GM19035 (cell line): ENCODE data around the gene PAFAH2.

Experiments used
- ATAC-seq: cut with Tn5 transposase; IDR thresholded peaks from one replicate; pipeline ENCODE4 v1.9.1; 2021; ENCODE audit not compliant: unreplicated experiment

Gene PAFAH2

GRCh38 chr1:26015358-26015757 lies 17.5 kb upstream of the PAFAH2 start:
- no peak for ATAC-seq

GRCh38 chr1:26014179-26014578 lies 16.3 kb upstream of the PAFAH2 start:
- no peak for ATAC-seq

DNA sequence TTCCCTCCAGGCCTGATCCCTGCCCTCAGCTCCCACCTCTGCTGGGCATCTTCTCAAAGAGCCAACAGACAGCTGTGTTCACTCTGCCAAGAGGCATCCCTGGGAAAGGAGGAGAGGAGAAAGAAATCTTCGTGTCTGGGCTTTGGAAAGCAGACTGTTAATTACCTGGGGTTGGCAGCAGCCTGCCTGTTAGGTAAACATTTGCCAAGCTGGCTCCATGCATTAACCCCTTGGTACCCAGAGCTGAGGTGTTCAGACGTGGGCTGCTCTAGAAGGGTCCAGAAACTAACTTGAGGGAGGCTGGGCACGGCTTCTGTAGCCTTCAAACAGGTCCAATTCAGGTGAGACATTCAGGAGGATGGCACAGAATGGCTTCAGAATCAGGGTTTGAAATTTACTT lies 15.0 kb upstream of the PAFAH2 start:
- no peak for ATAC-seq

GRCh38 chr1:26010825-26011224 lies 13.0 kb upstream of the PAFAH2 start:
- no peak for ATAC-seq

DNA sequence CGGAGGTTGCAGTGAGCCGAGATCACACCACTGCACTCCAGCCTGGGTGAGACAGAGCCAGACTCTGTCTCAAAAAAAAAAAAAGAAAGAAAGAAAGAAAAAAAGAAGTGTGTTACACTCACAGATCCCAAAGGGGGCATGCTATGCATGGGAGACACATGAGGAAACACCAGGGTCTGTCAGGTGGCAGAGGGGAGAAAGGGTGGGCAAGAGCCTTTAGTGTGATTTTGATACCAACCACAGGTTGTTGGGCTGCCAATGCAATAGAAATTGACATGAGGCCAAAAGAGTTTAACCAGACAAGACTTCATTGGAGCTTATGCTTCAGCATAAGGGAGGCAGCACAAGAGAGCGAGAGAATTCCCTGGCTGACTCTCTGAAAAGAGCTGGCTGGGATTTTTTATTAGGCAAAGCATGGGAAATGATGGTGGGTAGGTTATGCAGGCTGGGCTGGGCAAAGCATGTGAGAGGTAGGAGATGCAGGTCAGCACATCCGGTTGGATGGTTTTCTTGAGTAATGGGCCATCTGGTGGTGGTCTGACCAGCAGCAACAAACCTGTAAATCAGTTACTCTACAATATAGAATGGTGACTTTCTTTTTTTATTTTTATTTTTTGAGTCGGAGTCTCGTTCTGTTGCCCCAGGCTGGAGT lies 12.1 kb upstream of the PAFAH2 start:
- ATAC-seq, result no peak

GRCh38 chr1:26006710-26007109 lies 8.8 kb upstream of the PAFAH2 start:
- ATAC-seq, result no peak

DNA sequence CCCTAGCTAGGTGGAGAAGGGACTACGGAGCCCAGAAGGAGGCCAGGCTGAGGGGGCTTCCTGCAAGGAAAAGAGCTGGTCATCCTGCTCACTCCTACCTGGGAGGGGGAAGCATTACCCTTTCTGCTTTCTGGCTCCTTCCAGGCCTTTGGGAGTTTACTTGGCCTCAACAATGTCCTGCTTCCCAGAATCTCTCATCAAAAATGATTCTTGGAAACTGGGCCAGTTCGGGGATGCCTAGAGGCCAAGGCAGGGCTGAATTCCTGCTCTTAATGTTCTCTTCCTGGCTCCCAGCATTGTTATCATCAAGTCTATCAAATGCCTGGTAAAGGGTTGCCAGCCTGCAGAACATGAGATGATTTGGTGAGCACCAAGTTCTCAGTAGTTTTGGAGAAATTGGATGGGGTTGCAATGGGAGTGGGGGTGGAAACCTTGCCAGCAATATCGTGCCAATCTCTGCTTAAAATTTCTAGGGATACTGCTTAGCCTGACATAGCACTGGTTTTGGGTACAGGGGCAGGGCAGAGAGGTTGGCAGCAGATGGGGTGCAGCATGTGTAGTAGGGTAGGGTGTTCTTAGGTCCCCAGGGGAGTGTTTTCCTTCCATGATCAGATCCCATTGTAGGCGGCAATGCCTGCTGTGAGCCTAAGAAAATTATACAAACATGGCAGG lies 7.7 kb upstream of the PAFAH2 start:
- ATAC-seq, result no peak

GRCh38 chr1:26003756-26004155 lies 5.9 kb upstream of the PAFAH2 start:
- ATAC-seq, result no peak

DNA sequence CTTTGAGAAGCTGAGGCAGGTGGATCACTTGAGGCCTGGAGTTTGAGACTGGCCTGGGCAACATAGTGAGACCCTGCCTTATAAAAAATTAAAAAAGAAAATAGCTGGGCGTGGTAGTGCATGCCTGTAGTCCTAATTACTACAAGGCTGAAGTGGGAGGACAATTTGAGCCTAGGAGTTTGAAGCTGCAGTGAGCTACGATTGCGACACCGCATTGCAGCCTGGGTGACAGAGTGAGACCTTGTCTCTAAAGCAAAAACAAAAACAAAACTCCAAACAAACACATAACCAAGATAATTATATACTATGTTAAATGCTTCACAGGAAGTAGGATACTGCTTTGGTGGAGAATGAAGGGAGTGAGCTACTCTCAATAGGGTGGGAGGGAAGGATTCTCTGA lies 5.4 kb upstream of the PAFAH2 start:
- ATAC-seq, result no peak

GRCh38 chr1:25999041-25999800 lies 1.4 kb upstream of the PAFAH2 start:
- ATAC-seq, result no peak

- no peak for ATAC-seq
Observed at GRCh38 chr1:25996966-25997827, 666 bp downstream of the PAFAH2 start.

DNA sequence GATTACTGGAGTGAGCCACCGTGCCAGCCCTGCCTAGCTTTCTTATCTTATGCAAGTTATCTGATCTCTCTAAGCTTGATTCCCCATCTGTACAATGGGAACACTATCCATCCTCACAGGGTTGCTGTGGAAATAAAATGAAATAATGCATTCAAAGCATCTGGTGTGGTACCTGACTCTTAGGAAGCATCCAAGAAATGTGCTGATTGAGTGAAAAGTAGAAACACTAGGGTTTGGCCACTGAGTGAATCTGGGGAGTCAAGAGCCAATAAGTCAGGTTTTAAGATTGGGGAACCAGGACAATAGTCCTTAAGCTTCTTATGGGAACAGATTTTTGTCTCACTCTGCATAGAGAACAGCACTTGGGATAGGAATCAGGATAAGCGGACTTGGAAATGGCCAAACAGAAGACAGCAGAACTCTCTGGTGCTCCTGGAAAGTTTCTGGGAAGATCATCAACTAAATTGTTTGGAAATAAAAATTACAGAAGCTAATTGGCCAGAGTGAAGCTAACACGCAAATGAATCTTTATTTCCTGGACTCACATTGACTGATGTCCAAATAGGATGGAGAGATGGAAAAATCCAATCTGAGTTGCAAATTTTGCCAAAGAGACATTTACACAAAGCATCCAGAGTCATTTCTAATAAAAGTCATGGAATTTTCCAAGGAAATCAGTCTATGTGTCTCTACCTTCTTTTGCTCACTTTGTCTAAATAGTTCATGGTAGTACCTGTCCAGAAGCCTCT lies 3.3 kb downstream of the PAFAH2 start:
- ATAC-seq, result no peak

DNA sequence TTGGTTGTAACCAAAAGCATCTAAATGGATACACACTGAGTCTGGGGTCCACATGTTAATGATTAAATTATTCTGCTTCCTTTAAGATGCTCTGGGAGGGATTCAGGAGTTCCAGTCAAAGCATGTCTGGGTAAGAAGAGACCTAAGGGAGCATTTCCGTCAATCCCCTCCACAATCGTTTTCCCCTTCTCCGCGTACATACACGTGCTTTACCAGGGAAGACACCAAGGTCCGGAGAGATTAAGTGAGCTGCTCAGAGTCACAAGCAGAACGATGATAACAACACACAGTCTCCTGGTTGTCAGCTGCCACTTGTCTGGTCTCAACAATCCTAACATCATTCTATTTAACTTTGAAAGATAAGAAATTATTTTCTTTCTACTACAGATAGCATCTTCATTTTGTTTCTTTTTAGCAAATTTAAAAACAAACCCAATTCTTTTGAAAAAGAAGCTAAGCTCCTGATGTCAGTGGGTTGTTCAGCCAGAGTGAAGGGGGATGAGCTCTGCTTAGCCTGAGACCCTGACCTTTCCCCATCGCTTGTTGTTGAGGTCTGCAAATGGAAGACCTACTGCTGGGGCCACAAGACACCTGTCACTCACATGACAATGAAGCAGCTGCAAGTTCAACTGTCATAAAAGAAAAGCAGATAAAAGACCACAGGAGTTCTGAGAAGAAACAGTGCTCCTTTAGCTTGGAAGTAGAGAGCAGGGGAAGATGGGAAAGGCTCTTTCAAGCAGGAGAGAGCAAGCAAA lies 4.5 kb downstream of the PAFAH2 start:
- no peak for ATAC-seq

DNA sequence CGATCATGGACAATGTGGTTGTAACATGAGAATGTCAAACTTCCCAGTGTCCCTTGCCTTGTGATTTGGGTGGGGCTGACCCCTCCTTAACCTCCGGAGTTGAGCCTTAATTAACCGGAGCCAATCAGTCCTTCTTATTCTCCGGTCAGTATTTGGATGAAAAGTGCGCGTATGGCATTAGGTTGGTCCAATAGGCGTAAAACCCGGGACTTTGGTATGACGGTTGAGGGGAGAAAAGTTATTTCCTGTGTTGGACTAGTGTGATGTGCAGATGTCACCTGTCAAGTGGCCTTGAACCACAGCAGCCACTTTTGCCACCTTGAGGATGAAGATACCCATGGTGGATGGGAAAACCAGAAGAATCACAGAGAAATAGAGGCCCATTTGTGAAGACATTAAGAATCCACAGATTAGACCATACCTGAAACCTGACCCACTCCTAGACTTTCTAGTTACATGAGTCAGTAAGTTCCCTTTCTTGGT lies 5.1 kb downstream of the PAFAH2 start:
- ATAC-seq, result no peak

- no peak for ATAC-seq
Observed at GRCh38 chr1:25991937-25992688, 5.8 kb downstream of the PAFAH2 start.

GRCh38 chr1:25990702-25991395 lies 7.0 kb downstream of the PAFAH2 start:
- no peak for ATAC-seq

DNA sequence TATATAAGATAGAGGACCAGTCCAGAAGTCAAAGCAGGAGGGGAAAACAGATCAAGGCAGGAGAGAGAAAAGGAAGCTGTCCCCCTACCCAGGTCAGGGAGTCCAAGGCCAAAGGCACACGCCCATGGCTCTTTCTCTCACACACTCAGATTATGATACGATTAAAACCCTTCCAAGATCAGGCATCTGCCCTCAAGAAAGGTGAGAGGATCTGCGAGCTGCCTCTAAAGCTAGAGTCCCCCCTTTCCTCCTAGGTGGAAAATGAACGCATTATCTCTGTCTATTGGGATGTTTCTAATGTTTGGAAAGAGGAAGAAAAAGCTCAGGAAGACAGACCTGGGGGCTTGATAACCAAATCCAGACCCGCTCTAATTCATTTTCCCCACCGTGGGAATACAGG lies 7.6 kb downstream of the PAFAH2 start:
- no peak for ATAC-seq

DNA sequence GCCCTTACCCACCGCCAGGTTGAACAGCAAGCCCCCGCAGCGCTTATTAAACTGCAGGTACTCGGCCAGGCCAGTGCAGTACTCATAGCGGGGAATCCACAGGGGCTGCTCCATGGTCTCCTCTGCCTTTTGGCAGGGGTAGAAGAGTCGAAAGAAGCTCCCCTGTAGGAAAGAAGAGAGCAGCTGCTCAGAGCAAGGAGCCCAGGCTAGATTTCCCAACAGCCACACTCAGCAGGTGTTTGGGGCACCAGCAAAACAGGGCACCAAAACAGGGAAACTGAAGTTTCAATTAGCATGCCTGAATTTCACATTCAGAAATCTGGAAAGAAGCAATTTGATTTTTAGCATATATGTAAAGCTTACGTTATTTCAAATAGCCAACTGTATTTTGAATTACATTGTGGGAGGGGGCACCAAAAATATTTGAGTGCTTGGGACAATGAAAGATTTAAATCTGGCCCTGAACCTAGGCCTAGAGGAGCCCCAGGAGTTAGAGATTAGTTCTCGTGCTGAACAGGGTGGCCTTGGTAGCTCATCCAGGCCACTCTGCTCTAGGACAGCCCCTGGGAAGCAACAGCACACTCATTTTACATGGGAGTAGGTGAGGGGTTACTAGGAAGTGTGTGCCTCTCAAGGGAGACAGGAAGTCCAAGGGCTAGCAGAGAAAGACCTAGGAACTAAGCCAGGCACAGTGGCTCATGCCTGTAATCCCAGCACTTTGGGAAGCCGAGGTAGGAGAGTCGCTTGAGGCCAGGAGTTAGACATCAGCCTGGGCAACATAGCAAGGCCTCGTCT lies 8.2 kb downstream of the PAFAH2 start:
- ATAC-seq, result no peak
